Brain microvascular endothelial cell (primary cell): Measurements from ENCODE around the gene FAU.

Experiments used
- DNase-seq: peaks from one replicate; pipeline ENCODE4 v3.0.0-alpha.2; 2020
- H3K27ac ChIP-seq: fragments of 250-450 bp; sonication (Bioruptor Pico); 2 replicates; pipeline ENCODE4 v1.5.1; 2020; ENCODE audit warnings: mild to moderate bottlenecking, moderate library complexity
- H3K27me3 ChIP-seq: fragments of 250-450 bp; sonication (Bioruptor Pico); replicated peaks from 2 replicates; pipeline ENCODE4 v1.5.1; 2020; ENCODE audit warnings: mild to moderate bottlenecking
- H3K36me3 ChIP-seq: fragments of 250-450 bp; sonication (Bioruptor Pico); replicated peaks from 2 replicates; pipeline ENCODE4 v1.5.1; 2020; ENCODE audit warnings: mild to moderate bottlenecking
- H3K4me3 ChIP-seq: 2 replicates; pipeline ENCODE4 v1.5.1; 2011; ENCODE audit warnings: low read depth, mild to moderate bottlenecking, control low read depth, low read length, moderate library complexity
- CTCF ChIP-seq: IDR thresholded peaks from 2 replicates; pipeline ENCODE4 v1.5.1; 2011; ENCODE audit warnings: low read depth, mild to moderate bottlenecking, moderate library complexity, low read length, control low read depth, inconsistent platforms; ENCODE audit errors: missing control alignments
- in situ Hi-C: cut with HindIII; loops from 2 replicates; pipeline ENCODE4 v1.10.0; 2017; ENCODE audit warnings: low sequenced_read_pairs, low pct_ligation_motif_present

FAU gene

DNA sequence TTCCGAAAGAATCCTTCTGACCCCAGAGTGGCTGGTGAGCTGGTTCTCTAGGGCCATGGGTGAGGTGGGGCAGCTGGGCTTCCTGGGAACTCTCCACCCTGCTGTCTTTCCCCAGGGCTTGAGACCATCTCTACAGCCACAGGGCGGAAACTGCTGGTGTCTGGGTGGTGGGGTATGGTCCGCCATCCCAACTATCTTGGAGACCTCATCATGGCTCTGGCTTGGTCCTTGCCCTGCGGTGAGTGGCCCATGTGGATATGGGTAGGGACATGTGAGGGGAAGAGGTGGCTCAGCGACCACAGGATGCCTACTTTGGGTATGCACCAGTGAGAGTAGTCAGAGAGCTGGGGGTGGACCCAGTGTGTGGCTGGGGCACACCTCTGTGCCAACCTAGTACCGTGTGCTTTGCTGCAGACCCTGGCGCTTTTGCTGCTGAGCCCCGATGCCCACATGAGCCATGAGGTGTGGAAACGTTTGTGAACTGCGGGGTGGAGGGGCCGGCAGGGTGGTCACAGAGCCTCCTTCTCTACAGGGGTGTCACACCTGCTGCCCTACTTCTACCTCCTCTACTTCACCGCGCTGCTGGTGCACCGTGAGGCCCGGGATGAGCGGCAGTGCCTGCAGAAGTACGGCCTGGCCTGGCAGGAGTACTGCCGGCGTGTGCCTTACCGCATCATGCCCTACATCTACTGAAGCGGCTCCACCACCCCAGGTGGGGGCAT lies 6.4 kb downstream of the FAU start:
- TF ChIP-seq CTCF = no peak
- no peak for DNase-seq
- Histone ChIP-seq H3K36me3 (peaks cover 33% of the 10 kb centered on the region), H3K27me3 (no peaks in the 10 kb centered on the region), H3K4me3 (no peak overlapping the region), H3K27ac (no peak overlapping the region)
- in situ Hi-C loops = no loop called here

DNA sequence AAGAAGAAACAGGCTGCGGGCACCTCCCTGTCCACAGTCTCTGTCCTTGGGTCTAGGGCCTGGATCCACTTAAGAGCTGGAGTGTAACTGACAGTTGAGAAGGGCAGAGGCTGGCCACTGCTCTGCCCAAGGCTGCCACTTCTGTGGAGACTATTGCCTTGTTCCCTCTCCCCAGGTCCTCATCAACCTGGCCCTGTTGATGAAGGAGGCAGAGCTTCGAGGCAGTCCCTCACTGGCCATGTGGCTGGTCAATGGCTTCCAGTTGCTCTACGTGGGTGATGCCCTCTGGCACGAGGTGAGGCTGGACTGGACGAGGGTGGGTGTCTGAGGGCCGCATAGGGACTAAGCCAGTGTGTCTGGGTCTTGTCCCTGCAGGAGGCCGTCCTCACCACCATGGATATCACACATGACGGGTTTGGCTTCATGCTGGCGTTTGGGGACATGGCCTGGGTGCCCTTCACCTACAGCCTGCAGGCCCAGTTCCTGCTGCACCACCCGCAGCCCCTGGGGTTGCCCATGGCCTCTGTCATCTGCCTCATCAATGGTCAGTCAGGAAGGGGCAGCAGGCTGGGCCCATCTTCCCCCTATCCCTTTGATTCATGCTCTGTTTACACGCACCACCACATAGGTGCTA lies 7.3 kb downstream of the FAU start:
- no peak overlapping the region for H3K27ac ChIP-seq
- no peak overlapping the region for H3K4me3 ChIP-seq
- in situ Hi-C loops = no loop called here
- peaks cover 24% of the 10 kb centered on the region for H3K36me3 ChIP-seq
- no peak for TF ChIP-seq CTCF
- no peaks in the 10 kb centered on the region for H3K27me3 ChIP-seq
- DNase-seq = no peak

GRCh38 chr11:65113839-65114238 lies 8.1 kb downstream of the FAU start:
- peaks cover 19% of the 10 kb centered on the region for H3K36me3 ChIP-seq
- H3K4me3 ChIP-seq = no peak overlapping the region
- H3K27ac ChIP-seq = no peak overlapping the region
- H3K27me3 ChIP-seq = no peaks in the 10 kb centered on the region
- in situ Hi-C loops = no loop called here
- TF ChIP-seq CTCF = no peak
- DNase-seq = no peak

DNA sequence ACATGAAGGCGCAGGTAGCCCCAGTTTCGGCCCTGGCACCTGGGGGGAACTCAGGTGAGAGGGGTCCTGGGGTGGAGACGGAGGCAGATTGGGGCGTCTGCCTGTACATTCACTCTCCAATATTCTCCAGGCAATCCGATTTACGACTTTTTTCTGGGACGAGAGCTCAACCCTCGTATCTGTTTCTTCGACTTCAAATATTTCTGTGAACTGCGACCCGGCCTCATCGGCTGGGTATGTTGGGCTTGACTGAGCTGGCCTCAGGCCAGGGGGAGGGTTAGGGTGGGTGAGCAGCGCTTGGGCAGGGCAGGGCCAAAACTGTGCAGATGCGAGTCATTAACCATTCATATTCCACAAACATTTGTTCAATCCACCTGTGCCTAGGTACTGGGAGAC lies 8.6 kb downstream of the FAU start:
- H3K27ac ChIP-seq = no peak overlapping the region
- no peaks in the 10 kb centered on the region for H3K27me3 ChIP-seq
- peak overlapping the region; percentile 56 for H3K4me3 ChIP-seq
- H3K36me3 ChIP-seq = peaks cover 15% of the 10 kb centered on the region
- no peak for DNase-seq
- in situ Hi-C loops = no loop called here
- no peak for TF ChIP-seq CTCF

- TF ChIP-seq CTCF = peak; percentile 63
- in situ Hi-C loops = no loop called here
- H3K27ac ChIP-seq = no peak overlapping the region
- H3K27me3 ChIP-seq = no peaks in the 10 kb centered on the region
- peaks cover 9% of the 10 kb centered on the region for H3K36me3 ChIP-seq
- no peak for DNase-seq
- H3K4me3 ChIP-seq = peak overlapping the region; percentile 56
Observed at GRCh38 chr11:65112546-65113360, 9.2 kb downstream of the FAU start.
